T-helper 1 cell treated with Interleukin-12 subunit alpha and Interleukin-12 subunit beta and Interleukin-4 antibody, amounts not matched to agents 30 μg/mL and 1 μg/mL, for 36 hours (primary cell): ENCODE measurements around the gene GPC6.

Experiments used
- H3K27ac Mint-ChIP-seq: one replicate; pipeline ENCODE4 v1.8.0; 2021; ENCODE audit warnings: mild to moderate bottlenecking, mixed read lengths
- H3K27me3 Mint-ChIP-seq: one replicate; pipeline ENCODE4 v1.8.0; 2021; ENCODE audit warnings: low read depth, mixed read lengths
- H3K36me3 Mint-ChIP-seq: one replicate; pipeline ENCODE4 v1.8.0; 2021; ENCODE audit warnings: low read depth, mixed read lengths
- H3K4me1 Mint-ChIP-seq: one replicate; pipeline ENCODE4 v1.8.0; 2021; ENCODE audit warnings: low read depth, mixed read lengths
- H3K4me3 Mint-ChIP-seq: one replicate; pipeline ENCODE4 v1.8.0; 2021; ENCODE audit warnings: mild to moderate bottlenecking, moderate library complexity, mixed read lengths
- H3K9me3 Mint-ChIP-seq: one replicate; pipeline ENCODE4 v1.8.0; 2021; ENCODE audit warnings: mixed read lengths

Gene GPC6

GRCh38 chr13:93244918-93245280 lies 18.3 kb downstream of the GPC6 start:
- H3K36me3 Mint-ChIP-seq = no peaks in the 10 kb centered on the region
- H3K27me3 Mint-ChIP-seq = no peaks in the 10 kb centered on the region
- H3K4me1 Mint-ChIP-seq = no peaks in the 10 kb centered on the region
- no peak overlapping the region for H3K27ac Mint-ChIP-seq
- no peaks in the 10 kb centered on the region for H3K9me3 Mint-ChIP-seq
- no peak overlapping the region for H3K4me3 Mint-ChIP-seq

GRCh38 chr13:93246069-93246468 lies 19.5 kb downstream of the GPC6 start:
- no peak overlapping the region for H3K27ac Mint-ChIP-seq
- H3K36me3 Mint-ChIP-seq = no peaks in the 10 kb centered on the region
- no peaks in the 10 kb centered on the region for H3K4me1 Mint-ChIP-seq
- H3K9me3 Mint-ChIP-seq = no peaks in the 10 kb centered on the region
- no peaks in the 10 kb centered on the region for H3K27me3 Mint-ChIP-seq
- no peak overlapping the region for H3K4me3 Mint-ChIP-seq

DNA sequence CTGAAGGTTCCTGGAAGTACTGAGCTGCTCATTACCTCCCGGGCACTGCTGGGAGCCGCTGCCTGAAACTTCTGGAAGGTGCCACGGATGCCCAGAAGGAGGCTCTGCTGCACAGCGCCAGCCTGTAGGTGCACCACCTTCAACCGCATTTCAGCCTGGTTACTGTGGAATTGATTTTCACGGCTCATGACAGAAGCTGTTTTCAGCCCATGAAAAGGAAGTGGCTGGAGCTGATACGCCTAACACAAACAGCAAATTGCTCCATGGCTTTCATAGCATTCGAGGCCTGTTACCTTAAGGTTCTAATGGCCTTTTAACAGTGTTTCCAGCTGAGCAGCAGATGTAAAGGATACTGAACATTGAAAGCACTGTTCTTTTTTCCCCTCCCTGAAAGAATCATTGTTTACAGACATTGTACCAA lies 22.0 kb downstream of the GPC6 start:
- Mint-ChIP-seq H3K27me3 (no peaks in the 10 kb centered on the region), H3K4me3 (no peak overlapping the region), H3K36me3 (no peaks in the 10 kb centered on the region), H3K9me3 (no peaks in the 10 kb centered on the region), H3K27ac (no peak overlapping the region), H3K4me1 (no peaks in the 10 kb centered on the region)

DNA sequence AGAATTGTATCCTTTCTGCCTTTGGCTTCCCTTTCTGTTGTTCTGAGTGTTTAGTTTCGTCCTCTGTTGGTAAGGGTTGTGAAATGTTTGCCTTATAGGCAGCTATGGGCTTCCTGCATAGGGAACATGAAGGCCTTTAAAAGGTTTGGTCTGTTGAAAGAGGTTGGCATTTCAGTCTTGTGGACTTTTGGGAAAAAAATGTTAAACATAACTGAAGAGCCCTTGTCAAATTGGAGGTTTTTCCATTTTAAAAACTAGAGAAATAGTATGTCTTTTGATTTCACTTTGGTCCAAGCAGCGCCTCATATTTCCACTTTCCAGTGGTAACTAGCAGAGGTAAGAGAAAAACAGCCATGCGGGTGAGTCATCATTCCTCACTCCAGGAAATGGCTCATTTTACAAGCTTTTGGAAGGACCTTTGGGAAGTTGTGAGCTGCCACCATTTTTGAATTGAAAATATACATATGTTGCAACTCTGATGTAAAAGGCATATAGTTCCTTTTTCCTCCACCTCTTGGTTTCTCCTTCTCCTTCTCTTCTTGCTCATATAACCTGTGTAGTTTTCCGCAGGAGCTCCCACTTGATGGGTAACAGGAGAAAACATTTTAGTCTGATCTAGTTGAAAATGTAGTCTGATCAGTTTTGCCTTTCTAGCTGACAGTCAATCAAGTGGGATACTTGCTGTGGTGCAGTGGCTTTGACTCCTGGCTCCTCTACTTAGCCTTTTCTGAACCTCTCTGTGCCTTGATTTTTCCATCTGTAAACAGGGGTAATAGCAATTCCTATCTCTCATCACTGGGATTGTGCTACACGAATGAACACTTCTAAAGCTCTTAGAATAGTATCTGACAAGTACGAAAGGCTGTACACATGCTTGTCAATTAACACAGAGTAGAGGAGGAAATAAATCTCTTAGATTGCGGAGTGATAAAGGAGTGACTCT lies 23.0 kb downstream of the GPC6 start:
- Mint-ChIP-seq H3K36me3 (no peaks in the 10 kb centered on the region), H3K4me3 (no peak overlapping the region), H3K27me3 (no peaks in the 10 kb centered on the region)

DNA sequence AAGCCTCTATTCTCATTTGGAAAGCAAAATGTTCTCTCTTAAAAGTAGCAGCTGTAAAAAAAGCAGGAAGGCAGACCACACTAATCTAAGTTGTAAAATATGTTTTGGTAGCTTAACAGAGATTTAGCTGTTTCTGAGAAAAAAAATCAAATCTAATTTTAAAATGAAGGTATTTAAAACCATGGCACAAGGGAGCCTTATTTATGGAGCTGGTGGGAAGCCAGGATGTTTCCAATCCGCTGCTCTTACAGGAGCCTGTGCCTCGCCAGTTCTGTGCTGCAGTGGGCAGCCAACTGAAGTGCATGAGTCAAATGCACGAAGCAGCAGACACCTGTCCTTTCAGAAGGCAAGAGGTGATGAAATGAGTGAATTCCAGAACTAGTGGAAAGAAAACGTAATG lies 28.2 kb downstream of the GPC6 start:
- H3K9me3 Mint-ChIP-seq = no peaks in the 10 kb centered on the region
- H3K36me3 Mint-ChIP-seq = no peaks in the 10 kb centered on the region
- H3K4me1 Mint-ChIP-seq = no peaks in the 10 kb centered on the region
- no peak overlapping the region for H3K4me3 Mint-ChIP-seq
- H3K27ac Mint-ChIP-seq = no peak overlapping the region
- H3K27me3 Mint-ChIP-seq = no peaks in the 10 kb centered on the region

More for the DNA sequence above, 23.0 kb downstream of the GPC6 start:
- no peaks in the 10 kb centered on the region for H3K9me3 Mint-ChIP-seq
- no peak overlapping the region for H3K27ac Mint-ChIP-seq
- no peaks in the 10 kb centered on the region for H3K4me1 Mint-ChIP-seq

DNA sequence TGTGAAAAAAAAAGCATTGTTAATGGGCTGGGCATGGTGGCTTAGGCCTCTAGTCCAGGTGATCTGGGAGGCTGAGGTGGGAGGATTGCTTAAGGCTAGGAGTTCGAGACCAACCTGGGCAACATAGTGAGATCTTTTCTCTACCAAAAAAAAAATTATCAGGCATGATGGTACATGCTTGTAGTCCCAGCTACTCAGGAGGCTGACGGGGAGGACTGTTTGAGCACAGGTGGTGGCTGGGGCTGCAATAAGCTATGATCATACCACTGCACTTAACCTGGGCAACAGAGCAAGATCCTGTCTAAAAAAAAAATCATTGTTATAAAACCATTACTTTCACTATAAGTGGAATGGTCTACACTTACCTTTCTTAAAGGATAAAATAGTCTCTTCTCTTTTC lies 30.4 kb downstream of the GPC6 start:
- Mint-ChIP-seq H3K27me3 (no peaks in the 10 kb centered on the region), H3K4me3 (no peak overlapping the region), H3K36me3 (no peaks in the 10 kb centered on the region), H3K9me3 (no peaks in the 10 kb centered on the region), H3K27ac (no peak overlapping the region), H3K4me1 (no peaks in the 10 kb centered on the region)

- Mint-ChIP-seq H3K36me3 (no peaks in the 10 kb centered on the region), H3K27ac (no peak overlapping the region), H3K9me3 (no peaks in the 10 kb centered on the region), H3K4me1 (no peaks in the 10 kb centered on the region), H3K27me3 (no peaks in the 10 kb centered on the region), H3K4me3 (no peak overlapping the region)
Observed at GRCh38 chr13:93259527-93260080, 33.0 kb downstream of the GPC6 start.

DNA sequence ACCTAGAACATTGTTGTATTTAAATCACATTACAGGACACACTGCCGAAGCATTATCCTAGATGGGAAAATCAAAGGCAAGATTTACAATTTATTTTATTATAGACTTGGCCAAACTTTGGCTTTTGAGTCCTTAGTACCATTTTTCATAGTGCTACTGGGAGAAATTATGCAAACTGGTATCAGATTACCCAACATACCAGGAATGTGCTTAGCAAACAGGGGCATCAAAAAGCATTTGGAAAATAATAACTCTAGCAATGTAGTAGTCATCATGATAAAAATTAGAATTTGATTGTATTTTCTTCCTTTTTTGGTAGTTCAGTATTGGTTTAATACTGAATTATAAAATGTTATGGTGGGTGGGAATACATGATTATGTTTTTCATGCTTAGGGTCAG lies 34.0 kb downstream of the GPC6 start:
- H3K27ac Mint-ChIP-seq = no peak overlapping the region
- H3K9me3 Mint-ChIP-seq = no peaks in the 10 kb centered on the region
- H3K27me3 Mint-ChIP-seq = no peaks in the 10 kb centered on the region
- H3K36me3 Mint-ChIP-seq = no peaks in the 10 kb centered on the region
- H3K4me3 Mint-ChIP-seq = no peak overlapping the region
- no peaks in the 10 kb centered on the region for H3K4me1 Mint-ChIP-seq

DNA sequence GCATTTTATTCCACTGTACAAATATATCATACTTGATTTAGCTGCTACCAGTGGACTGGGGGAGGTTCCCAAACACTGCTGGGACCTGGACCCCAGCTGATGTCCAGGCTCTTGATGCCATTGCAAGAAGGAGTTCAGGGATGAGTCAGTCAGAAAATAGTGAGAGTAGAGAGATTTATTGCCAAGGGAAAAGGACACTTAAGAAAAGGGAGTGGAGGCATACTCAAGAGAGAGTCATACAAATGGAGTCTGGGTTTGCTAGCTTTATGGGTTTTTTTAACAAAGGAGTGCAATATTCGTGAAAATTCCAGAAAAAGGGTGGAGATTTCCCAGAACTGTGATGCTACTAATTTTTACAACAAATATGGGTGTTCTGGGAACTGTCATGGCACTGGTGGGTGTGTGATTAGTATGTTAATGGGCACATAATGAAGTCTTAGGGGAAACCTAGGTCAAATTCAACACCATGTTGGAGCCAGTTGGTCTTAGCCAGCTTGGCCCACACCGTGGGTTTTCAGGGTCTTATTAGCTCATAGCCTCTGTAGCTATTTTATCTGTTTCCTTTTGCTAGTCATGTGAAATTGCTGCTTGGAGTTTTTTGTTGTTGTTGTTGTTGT lies 36.2 kb downstream of the GPC6 start:
- Mint-ChIP-seq H3K9me3 (no peaks in the 10 kb centered on the region), H3K27ac (no peak overlapping the region), H3K27me3 (no peaks in the 10 kb centered on the region), H3K4me3 (no peak overlapping the region), H3K4me1 (no peaks in the 10 kb centered on the region), H3K36me3 (no peaks in the 10 kb centered on the region)

- Mint-ChIP-seq H3K4me1 (no peaks in the 10 kb centered on the region), H3K9me3 (no peaks in the 10 kb centered on the region), H3K27me3 (no peaks in the 10 kb centered on the region), H3K4me3 (no peak overlapping the region), H3K27ac (no peak overlapping the region), H3K36me3 (no peaks in the 10 kb centered on the region)
Observed at GRCh38 chr13:93264876-93265275, 38.3 kb downstream of the GPC6 start.

- H3K4me1 Mint-ChIP-seq = no peaks in the 10 kb centered on the region
- no peaks in the 10 kb centered on the region for H3K9me3 Mint-ChIP-seq
- no peaks in the 10 kb centered on the region for H3K27me3 Mint-ChIP-seq
- no peak overlapping the region for H3K4me3 Mint-ChIP-seq
- H3K27ac Mint-ChIP-seq = no peak overlapping the region
- H3K36me3 Mint-ChIP-seq = no peaks in the 10 kb centered on the region
Observed at GRCh38 chr13:93265800-93266199, 39.2 kb downstream of the GPC6 start.

DNA sequence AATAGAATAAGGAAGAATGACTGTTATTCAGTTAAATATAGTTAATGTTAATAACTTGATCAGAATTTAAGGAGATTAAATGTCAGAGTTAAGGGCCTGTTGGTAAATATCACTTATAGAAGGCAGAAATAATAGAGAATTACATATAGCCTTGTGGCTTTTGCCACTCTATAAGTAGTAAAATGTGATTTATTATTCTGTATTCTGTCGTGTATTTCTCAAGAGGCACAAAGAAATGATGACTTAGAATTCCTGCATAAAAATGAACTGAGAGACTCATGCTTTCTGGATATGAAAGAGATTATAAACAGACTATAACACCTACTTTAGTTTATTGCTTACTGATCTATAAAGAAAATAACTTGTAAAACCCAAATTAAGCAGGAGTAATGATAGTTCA lies 40.1 kb downstream of the GPC6 start:
- Mint-ChIP-seq H3K4me1 (no peaks in the 10 kb centered on the region), H3K36me3 (no peaks in the 10 kb centered on the region), H3K27me3 (no peaks in the 10 kb centered on the region), H3K9me3 (no peaks in the 10 kb centered on the region), H3K27ac (no peak overlapping the region), H3K4me3 (no peak overlapping the region)

DNA sequence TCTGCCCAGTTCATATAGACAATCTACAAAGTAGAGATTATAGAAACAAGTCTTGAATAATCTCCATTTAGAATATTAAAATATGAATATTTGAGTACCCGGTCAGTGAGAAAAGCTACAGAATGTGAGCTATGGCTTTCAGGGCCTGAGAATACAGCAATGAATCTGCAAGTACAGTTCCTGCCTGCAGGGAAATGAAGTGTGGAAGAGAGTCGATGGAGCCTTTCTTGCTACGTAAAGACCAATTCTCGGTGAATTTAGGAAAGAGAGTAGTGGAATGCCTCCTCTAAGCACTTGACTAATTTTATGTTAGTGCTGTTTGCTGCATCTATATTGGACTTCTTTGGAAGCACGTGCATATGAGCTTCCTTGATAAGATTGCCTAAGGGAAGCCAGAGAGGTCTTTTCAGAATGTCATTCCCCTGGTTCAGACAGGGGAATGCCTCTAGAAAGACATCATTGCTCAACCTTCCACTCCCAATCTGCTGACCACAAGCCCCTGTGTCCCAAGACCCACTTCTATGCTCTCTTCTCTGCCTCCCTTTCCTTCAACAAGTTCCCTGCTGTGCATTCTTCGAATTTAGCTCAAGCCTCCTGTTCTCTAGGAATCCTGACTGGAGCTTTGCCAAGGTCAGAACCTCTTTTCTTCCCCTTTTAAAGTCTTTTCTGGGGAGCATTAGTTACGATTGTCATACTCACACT lies 41.9 kb downstream of the GPC6 start:
- Mint-ChIP-seq H3K9me3 (no peaks in the 10 kb centered on the region), H3K4me1 (no peaks in the 10 kb centered on the region), H3K27ac (no peak overlapping the region), H3K36me3 (no peaks in the 10 kb centered on the region), H3K4me3 (no peak overlapping the region), H3K27me3 (no peaks in the 10 kb centered on the region)

GRCh38 chr13:93270769-93271742 lies 44.4 kb downstream of the GPC6 start:
- Mint-ChIP-seq H3K9me3 (no peaks in the 10 kb centered on the region), H3K36me3 (no peaks in the 10 kb centered on the region), H3K4me3 (no peak overlapping the region), H3K4me1 (no peaks in the 10 kb centered on the region), H3K27me3 (no peaks in the 10 kb centered on the region), H3K27ac (no peak overlapping the region)
